ENCODE results near the gene SLC45A1. TPM values are rescaled to one million over a fixed set of nuclear protein-coding genes. Genes with fewer than 3 reads are reported as not detected.

SLC45A1 gene
- polyA plus RNA-seq, 3 donors, result 0.21 TPM; not detected in 2

GRCh38 chr1:8344893-8345507 lies 27.1 kb downstream of the SLC45A1 start:
- H3K4me3 ChIP-seq (replicated peaks in 1 of 3; ENCODE audit: low read depth in 2 of 3, low read length in 3 of 3), result no peak overlapping the region
- H3K36me3 ChIP-seq (replicated peaks in 1 of 2; ENCODE audit: control insufficient read depth in 1 of 2, insufficient read depth in 2 of 2, low read length in 2 of 2), result no peaks in the 10 kb centered on the region
- Mint-ChIP-seq H3K9me3 (peaks cover 0 to 2% (median 0%) of the 10 kb centered on the region in 7 donors), H3K27me3 (ENCODE audit: low read depth in 3 of 3) (peaks cover 4 to 7% (median 6%) of the 10 kb centered on the region in 3 donors), H3K36me3 (no peaks in the 10 kb centered on the region), H3K4me3 (no peak overlapping the region), H3K27ac (no peak overlapping the region), H3K4me1 (peaks cover 2% of the 10 kb centered on the region)
- WGBS (ENCODE audit: insufficient coverage), result 93% methylated on average over 9 of the region's 10 CpGs
- H3K9ac ChIP-seq (ENCODE audit: insufficient read depth, low read length, poor library complexity, severe bottlenecking), result no peak overlapping the region
- no peaks in the 10 kb centered on the region for H3K4me1 ChIP-seq (ENCODE audit: control insufficient read depth in 1 of 2, insufficient read depth in 2 of 2, low read length in 2 of 2)
- H3K4me2 ChIP-seq (replicated peaks; ENCODE audit: extremely low read depth, low read length, poor library complexity, severe bottlenecking), result no peak overlapping the region
- H4K20me1 ChIP-seq (ENCODE audit: insufficient read depth, low read length), result no peaks in the 10 kb centered on the region
- no peaks in the 10 kb centered on the region for H3K79me2 ChIP-seq (ENCODE audit: insufficient read depth, low read length)
- H3K9me3 ChIP-seq (replicated peaks in 1 of 2; ENCODE audit: control insufficient read depth in 1 of 2, insufficient read depth in 1 of 2, low read length in 2 of 2), result no peaks in the 10 kb centered on the region
- intact Hi-C loops (cut with micrococcal nuclease), result loop anchor here (5.0 kb wide), 2 partner anchors 328 to 358 kb away; no protein-coding TSS in a partner anchor
- H2AFZ ChIP-seq (ENCODE audit: insufficient read depth, low read depth, low read length, poor library complexity, severe bottlenecking), result no peak overlapping the region
- TF ChIP-seq CTCF (IDR thresholded peaks at IDR 0.05), result no peak
- DNase-seq, result no peak
- no peak overlapping the region for H3K27ac ChIP-seq (ENCODE audit: low read depth in 1 of 2, low read length in 2 of 2)
- H3K27me3 ChIP-seq (ENCODE audit: control insufficient read depth in 2 of 2, insufficient read depth in 2 of 2, low read length in 2 of 2), result no peaks in the 10 kb centered on the region

GRCh38 chr1:8345621-8346415 lies 27.9 kb downstream of the SLC45A1 start:
- Histone ChIP-seq H3K36me3 (replicated peaks in 1 of 2; ENCODE audit: control insufficient read depth in 1 of 2, insufficient read depth in 2 of 2, low read length in 2 of 2) (no peaks in the 10 kb centered on the region), H3K79me2 (ENCODE audit: insufficient read depth, low read length) (no peaks in the 10 kb centered on the region), H3K4me3 (replicated peaks in 1 of 3; ENCODE audit: low read depth in 2 of 3, low read length in 3 of 3) (no peak overlapping the region), H2AFZ (ENCODE audit: insufficient read depth, low read depth, low read length, poor library complexity, severe bottlenecking) (no peak overlapping the region), H3K27ac (ENCODE audit: low read depth in 1 of 2, low read length in 2 of 2) (no peak overlapping the region), H3K4me2 (replicated peaks; ENCODE audit: extremely low read depth, low read length, poor library complexity, severe bottlenecking) (no peak overlapping the region), H3K4me1 (ENCODE audit: control insufficient read depth in 1 of 2, insufficient read depth in 2 of 2, low read length in 2 of 2) (no peaks in the 10 kb centered on the region), H3K9me3 (replicated peaks in 1 of 2; ENCODE audit: control insufficient read depth in 1 of 2, insufficient read depth in 1 of 2, low read length in 2 of 2) (no peaks in the 10 kb centered on the region), H4K20me1 (ENCODE audit: insufficient read depth, low read length) (peaks cover 2% of the 10 kb centered on the region), H3K27me3 (ENCODE audit: control insufficient read depth in 2 of 2, insufficient read depth in 2 of 2, low read length in 2 of 2) (no peaks in the 10 kb centered on the region), H3K9ac (ENCODE audit: insufficient read depth, low read length, poor library complexity, severe bottlenecking) (no peak overlapping the region)
- no peak overlapping the region for H3K4me3 Mint-ChIP-seq
- H3K9me3 Mint-ChIP-seq, result peaks cover 0 to 2% (median 0%) of the 10 kb centered on the region in 7 donors
- peaks cover 4 to 7% (median 6%) of the 10 kb centered on the region in 3 donors for H3K27me3 Mint-ChIP-seq (ENCODE audit: low read depth in 3 of 3)
- H3K27ac Mint-ChIP-seq, result no peak overlapping the region
- intact Hi-C loops (cut with micrococcal nuclease), result loop anchor here (5.0 kb wide), 2 partner anchors 329 to 359 kb away; no protein-coding TSS in a partner anchor
- no peak for DNase-seq
- H3K4me1 Mint-ChIP-seq, result peaks cover 2% of the 10 kb centered on the region
- TF ChIP-seq CTCF (IDR thresholded peaks at IDR 0.05), result no peak
- 84% methylated on average over 15 of the region's 18 CpGs for WGBS (ENCODE audit: insufficient coverage)
- H3K36me3 Mint-ChIP-seq, result no peaks in the 10 kb centered on the region
